ENCODE measurements around the gene TUBGCP2.

The TUBGCP2 gene

DNA sequence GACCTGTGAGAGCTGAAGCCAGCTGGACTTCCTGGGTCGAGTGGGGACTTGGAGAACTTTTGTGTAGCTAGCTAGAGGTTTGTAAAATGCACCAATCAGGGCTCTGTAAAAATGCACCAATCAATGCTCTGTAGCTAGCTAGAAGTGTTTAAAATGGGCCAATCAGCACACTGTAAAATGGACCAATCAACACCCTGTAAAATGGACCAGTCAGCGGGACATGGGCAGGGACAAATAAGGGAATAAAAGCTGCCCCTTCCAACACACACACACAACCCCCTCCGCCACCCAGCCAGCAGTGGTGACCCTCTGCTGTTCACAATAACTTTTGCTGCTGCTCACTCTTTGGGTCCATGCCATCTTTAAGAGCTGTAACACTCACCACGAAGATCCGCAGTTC lies 7.2 kb upstream of the TUBGCP2 start:
- Histone ChIP-seq H3K4me3 (ENCODE audit: low read length, poor library complexity, severe bottlenecking) (no peak overlapping the region), H3F3A (ENCODE audit: low read depth) (no peaks in the 10 kb centered on the region; the same call in 1 of the 2 replicates), H2AFZ (ENCODE audit: low read length) (no peak overlapping the region), H4K20me1 (ENCODE audit: insufficient read depth, low read length, poor library complexity, severe bottlenecking) (no peaks in the 10 kb centered on the region), H3K9me3 (ENCODE audit: insufficient read depth, low read depth, low read length) (no peaks in the 10 kb centered on the region), H3K9me2 (replicated peaks; ENCODE audit: low read depth, low read length) (no peaks in the 10 kb centered on the region), H3K36me3 (ENCODE audit: insufficient read depth, low read length) (no peaks in the 10 kb centered on the region), H3K4me1 (ENCODE audit: insufficient read depth, low read length, poor library complexity, severe bottlenecking) (no peaks in the 10 kb centered on the region), H3K27me3 (ENCODE audit: insufficient read depth, low read length, poor library complexity, severe bottlenecking) (no peaks in the 10 kb centered on the region), H3K9ac (ENCODE audit: low read depth, low read length, poor library complexity, severe bottlenecking) (no peak overlapping the region), H3K79me2 (ENCODE audit: insufficient read depth, low read length) (no peaks in the 10 kb centered on the region), H3K4me2 (ENCODE audit: low read depth, low read length, poor library complexity, severe bottlenecking) (no peak overlapping the region)
- TF ChIP-seq, protein P1, sequence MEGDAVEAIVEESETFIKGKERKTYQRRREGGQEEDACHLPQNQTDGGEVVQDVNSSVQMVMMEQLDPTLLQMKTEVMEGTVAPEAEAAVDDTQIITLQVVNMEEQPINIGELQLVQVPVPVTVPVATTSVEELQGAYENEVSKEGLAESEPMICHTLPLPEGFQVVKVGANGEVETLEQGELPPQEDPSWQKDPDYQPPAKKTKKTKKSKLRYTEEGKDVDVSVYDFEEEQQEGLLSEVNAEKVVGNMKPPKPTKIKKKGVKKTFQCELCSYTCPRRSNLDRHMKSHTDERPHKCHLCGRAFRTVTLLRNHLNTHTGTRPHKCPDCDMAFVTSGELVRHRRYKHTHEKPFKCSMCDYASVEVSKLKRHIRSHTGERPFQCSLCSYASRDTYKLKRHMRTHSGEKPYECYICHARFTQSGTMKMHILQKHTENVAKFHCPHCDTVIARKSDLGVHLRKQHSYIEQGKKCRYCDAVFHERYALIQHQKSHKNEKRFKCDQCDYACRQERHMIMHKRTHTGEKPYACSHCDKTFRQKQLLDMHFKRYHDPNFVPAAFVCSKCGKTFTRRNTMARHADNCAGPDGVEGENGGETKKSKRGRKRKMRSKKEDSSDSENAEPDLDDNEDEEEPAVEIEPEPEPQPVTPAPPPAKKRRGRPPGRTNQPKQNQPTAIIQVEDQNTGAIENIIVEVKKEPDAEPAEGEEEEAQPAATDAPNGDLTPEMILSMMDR (conservative IDR thresholded peaks at IDR 0.05; ENCODE audit: low read length), result no peak
- no peak for TF ChIP-seq EZH2phosphoT487 (IDR thresholded peaks at IDR 0.05; ENCODE audit: borderline replicate concordance)

DNA sequence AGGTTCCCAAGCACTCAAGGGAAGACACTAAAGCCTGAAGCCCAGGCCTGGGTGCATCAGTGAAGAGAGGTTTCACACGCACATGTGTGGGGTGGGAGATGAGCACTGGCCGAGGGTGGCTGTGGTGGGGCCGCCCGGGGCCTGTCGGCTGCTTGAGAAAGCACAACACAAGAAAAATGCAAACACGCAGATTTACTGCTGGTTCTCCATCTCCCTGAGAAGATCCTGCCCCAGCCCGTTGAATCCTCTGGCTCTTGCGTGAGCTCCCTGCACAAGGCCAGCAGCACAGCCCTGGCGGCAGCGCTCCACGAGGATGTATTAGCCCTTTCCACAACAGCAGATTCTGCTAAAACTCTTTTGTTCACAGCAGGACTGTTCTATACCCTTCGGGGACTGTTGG lies 6.2 kb upstream of the TUBGCP2 start:
- Histone ChIP-seq H3K4me2 (ENCODE audit: low read depth, low read length, poor library complexity, severe bottlenecking) (no peak overlapping the region), H3K9ac (ENCODE audit: low read depth, low read length, poor library complexity, severe bottlenecking) (no peak overlapping the region), H2AFZ (ENCODE audit: low read length) (no peak overlapping the region), H3K4me1 (ENCODE audit: insufficient read depth, low read length, poor library complexity, severe bottlenecking) (no peaks in the 10 kb centered on the region), H3K9me3 (ENCODE audit: insufficient read depth, low read depth, low read length) (no peaks in the 10 kb centered on the region), H3K36me3 (ENCODE audit: insufficient read depth, low read length) (no peaks in the 10 kb centered on the region), H4K20me1 (ENCODE audit: insufficient read depth, low read length, poor library complexity, severe bottlenecking) (no peaks in the 10 kb centered on the region), H3K79me2 (ENCODE audit: insufficient read depth, low read length) (0 out of 2 replicates have a peak, but pooled peaks cover under 1% of the 10 kb centered on the region), H3K27me3 (ENCODE audit: insufficient read depth, low read length, poor library complexity, severe bottlenecking) (no peaks in the 10 kb centered on the region), H3F3A (ENCODE audit: low read depth) (no peaks in the 10 kb centered on the region; the same call in 1 of the 2 replicates), H3K4me3 (ENCODE audit: low read length, poor library complexity, severe bottlenecking) (no peak overlapping the region), H3K9me2 (replicated peaks; ENCODE audit: low read depth, low read length) (no peaks in the 10 kb centered on the region)
- TF ChIP-seq EZH2phosphoT487 (IDR thresholded peaks at IDR 0.05; ENCODE audit: borderline replicate concordance), result no peak
- TF ChIP-seq, protein P1 (conservative IDR thresholded peaks at IDR 0.05; ENCODE audit: low read length), result no peak

DNA sequence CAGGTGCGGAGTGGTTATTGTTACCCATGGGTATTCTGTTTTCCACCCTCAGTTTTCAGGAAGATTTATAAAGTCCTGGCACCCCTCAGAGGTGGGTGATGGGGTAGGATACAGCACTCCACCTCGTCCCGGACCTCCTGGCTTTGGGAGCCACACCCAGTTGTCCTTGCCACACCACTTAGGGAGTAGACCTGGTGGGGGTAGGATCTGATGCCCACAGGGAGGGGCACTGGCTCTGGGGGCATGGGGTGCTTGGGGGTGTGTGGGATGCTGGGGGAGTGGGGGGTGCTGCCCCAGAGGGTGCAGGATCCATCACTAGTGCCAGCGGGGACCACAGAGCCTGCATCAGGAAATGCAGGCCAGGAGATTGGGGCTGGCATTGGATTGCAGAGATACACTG lies 4.5 kb upstream of the TUBGCP2 start:
- Histone ChIP-seq H3F3A (ENCODE audit: low read depth) (no peaks in the 10 kb centered on the region; the same call in 1 of the 2 replicates), H3K9me3 (ENCODE audit: insufficient read depth, low read depth, low read length) (no peaks in the 10 kb centered on the region), H3K9me2 (replicated peaks; ENCODE audit: low read depth, low read length) (no peaks in the 10 kb centered on the region), H3K4me3 (ENCODE audit: low read length, poor library complexity, severe bottlenecking) (no peak overlapping the region), H3K79me2 (ENCODE audit: insufficient read depth, low read length) (peaks cover 11% of the 10 kb centered on the region), H2AFZ (ENCODE audit: low read length) (no peak overlapping the region), H3K36me3 (ENCODE audit: insufficient read depth, low read length) (no peaks in the 10 kb centered on the region), H3K4me2 (ENCODE audit: low read depth, low read length, poor library complexity, severe bottlenecking) (no peak overlapping the region), H3K9ac (ENCODE audit: low read depth, low read length, poor library complexity, severe bottlenecking) (no peak overlapping the region), H3K4me1 (ENCODE audit: insufficient read depth, low read length, poor library complexity, severe bottlenecking) (peaks cover 7% of the 10 kb centered on the region), H3K27me3 (ENCODE audit: insufficient read depth, low read length, poor library complexity, severe bottlenecking) (no peaks in the 10 kb centered on the region), H4K20me1 (ENCODE audit: insufficient read depth, low read length, poor library complexity, severe bottlenecking) (peaks cover 5% of the 10 kb centered on the region)
- TF ChIP-seq, protein P1 (conservative IDR thresholded peaks at IDR 0.05; ENCODE audit: low read length), result no peak
- TF ChIP-seq EZH2phosphoT487 (IDR thresholded peaks at IDR 0.05; ENCODE audit: borderline replicate concordance), result no peak

Measured in Loucy (cell line).